ENCODE results near the gene CDYL2.

CDYL2 gene

DNA sequence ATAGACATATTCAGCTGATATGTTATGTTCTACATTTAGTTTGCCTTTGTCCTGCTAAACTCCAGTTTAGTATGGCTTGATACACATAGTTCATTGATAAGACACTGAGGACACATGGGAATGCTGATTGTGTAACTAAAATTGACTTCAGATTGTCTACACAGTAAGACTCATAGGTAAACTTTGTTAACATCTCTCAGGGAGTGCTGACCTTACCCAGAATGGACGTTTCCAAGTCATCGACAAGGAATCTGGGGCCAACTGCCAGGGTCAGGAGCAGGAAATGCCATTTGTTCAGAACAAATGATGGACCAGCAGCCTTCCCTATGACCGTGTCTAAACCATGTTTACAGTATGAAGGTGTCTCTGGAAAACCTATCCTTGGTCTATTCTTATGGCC, 204.9 kb downstream of the CDYL2 start:
- DNase-seq (ENCODE audit: extremely low read depth, low read depth), result no peak
- TF ChIP-seq, protein P1, sequence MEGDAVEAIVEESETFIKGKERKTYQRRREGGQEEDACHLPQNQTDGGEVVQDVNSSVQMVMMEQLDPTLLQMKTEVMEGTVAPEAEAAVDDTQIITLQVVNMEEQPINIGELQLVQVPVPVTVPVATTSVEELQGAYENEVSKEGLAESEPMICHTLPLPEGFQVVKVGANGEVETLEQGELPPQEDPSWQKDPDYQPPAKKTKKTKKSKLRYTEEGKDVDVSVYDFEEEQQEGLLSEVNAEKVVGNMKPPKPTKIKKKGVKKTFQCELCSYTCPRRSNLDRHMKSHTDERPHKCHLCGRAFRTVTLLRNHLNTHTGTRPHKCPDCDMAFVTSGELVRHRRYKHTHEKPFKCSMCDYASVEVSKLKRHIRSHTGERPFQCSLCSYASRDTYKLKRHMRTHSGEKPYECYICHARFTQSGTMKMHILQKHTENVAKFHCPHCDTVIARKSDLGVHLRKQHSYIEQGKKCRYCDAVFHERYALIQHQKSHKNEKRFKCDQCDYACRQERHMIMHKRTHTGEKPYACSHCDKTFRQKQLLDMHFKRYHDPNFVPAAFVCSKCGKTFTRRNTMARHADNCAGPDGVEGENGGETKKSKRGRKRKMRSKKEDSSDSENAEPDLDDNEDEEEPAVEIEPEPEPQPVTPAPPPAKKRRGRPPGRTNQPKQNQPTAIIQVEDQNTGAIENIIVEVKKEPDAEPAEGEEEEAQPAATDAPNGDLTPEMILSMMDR (IDR thresholded peaks at IDR 0.05; ENCODE audit: low read depth, low read length), result no peak

DNA sequence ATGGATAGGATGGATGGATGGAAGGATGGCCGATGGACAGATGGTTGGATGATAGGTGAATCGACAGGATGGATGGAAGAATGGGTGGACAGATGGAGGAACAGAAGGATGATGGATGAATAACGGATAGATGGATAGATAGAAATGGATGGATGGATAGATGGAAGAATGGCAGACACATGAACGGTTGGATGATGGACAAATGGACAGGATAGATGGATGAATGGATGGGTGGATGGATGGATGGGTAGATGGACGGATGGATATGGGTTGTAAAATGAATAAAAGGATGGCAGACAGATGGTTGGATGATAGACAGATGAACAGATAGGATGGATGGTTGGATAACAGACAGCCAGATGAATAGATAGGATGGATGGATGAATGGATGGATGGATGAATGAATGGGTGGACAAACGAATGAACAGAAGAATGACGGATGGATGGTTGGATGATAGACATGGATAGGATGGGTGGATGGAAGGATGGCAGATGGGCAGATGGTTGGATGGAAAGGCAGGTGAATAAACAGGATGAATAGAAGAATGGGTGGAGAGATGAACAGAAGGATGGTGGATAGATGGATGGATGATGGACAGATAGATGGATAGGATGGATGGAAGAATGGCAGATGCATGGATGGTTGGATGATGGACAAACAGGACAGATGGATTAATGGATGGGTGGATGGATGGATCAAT, 207.7 kb downstream of the CDYL2 start:
- TF ChIP-seq, protein P1 (IDR thresholded peaks at IDR 0.05; ENCODE audit: low read depth, low read length), result no peak

DNA sequence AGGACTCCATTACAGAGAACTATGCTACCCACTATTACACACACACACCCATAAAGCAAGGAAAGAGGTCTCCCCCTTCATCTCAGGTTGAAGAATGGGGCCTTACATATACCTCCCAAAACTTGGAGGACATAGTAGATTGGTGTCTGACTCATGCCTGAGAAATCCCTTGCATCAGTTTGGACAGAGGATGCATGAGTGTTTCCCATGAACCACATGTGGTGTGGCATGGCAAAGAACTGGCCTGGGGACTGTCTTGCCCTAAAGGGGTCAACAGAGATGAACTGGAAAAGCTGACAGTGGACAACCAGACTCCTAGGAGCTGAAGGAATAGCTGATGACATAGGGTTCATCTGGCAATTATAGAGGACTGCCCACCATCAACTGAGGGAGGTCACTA, 209.6 kb downstream of the CDYL2 start:
- no peak for DNase-seq (ENCODE audit: extremely low read depth, low read depth)
- TF ChIP-seq, protein P1 (IDR thresholded peaks at IDR 0.05; ENCODE audit: low read depth, low read length), result no peak

More for the DNA sequence above, 207.7 kb downstream of the CDYL2 start:
- DNase-seq (ENCODE audit: extremely low read depth, low read depth), result no peak

DNA sequence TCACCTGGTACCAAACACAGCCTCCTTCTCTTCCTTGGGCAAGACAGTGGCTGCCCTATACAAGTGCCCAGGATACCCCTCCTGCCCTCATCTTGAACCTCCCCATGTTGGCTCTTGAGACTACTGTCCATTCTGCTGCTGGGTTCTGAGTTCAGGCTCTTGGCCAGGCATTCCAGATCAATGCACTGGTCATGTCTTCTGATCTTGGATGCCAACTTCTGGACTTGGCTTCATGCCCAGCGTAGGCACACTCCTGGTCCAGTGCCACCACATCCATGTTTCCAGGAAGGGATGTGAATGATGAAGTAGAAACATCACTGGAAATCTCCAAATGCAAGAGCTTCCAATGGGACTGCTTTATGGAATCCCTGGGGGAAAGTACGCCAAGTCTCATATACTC, 212.1 kb downstream of the CDYL2 start:
- TF ChIP-seq, protein P1 (IDR thresholded peaks at IDR 0.05; ENCODE audit: low read depth, low read length), result no peak
- DNase-seq (ENCODE audit: extremely low read depth, low read depth), result no peak

DNA sequence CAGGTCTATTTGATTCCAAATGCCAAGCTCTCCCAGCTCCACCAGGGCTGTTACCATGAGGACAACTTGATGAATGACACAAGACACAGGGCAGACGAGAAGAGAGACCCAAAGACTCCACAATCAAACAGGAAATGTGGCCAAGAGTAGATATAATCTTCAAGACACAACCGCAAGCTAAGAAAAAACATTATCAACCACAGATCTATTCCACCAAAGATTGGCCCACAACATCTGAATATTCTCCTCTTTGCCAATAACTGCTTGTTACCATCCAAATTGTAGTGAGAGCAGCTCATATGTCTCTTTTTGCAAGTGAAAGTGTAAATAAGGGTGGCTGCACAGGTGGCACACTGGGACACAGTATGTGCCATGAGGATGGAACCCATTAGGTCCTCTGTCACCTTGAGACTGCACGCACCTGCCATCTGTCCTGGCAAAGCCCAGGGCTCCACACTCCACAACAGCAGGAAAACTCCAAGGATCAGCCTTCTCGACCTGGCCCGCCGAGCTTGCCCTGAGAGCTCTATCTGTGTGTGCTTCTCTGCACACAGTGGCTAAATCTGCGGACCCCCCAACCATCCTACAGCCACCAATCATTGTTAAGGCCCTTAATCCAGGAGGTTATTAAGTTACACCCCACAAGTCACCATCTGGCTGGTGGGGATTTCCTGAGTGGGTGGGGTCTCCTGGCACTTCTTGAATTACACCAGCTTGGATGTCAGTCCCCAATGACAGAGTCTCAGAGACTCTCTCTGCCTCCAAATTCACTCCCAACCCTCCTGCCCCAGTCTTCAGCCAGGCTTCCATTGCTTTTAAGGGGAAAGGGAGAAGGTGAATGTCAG, 213.1 kb downstream of the CDYL2 start:
- TF ChIP-seq, protein P1 (IDR thresholded peaks at IDR 0.05; ENCODE audit: low read depth, low read length), result no peak
- DNase-seq (ENCODE audit: extremely low read depth, low read depth), result no peak

DNA sequence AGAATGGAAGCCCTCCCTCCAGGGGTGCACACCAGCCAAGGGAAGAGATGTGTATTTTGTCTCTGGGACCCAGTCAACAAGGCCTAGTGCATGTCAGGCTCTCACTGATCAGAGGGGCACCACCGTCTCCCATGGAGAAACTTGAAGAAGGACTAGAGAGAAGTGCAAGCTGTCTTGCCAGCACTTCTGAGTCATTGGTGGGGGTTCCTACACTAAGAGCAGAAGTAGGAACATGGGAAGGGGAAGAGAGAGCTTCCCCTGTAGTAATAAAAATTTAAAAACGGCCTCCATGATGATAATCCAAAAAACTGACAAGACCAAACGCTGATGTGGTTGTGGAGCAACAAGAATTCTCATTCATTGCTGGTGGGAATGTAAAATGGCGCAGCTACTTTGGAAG, 217.3 kb downstream of the CDYL2 start:
- TF ChIP-seq, protein P1 (IDR thresholded peaks at IDR 0.05; ENCODE audit: low read depth, low read length), result no peak
- DNase-seq (ENCODE audit: extremely low read depth, low read depth), result no peak

DNA sequence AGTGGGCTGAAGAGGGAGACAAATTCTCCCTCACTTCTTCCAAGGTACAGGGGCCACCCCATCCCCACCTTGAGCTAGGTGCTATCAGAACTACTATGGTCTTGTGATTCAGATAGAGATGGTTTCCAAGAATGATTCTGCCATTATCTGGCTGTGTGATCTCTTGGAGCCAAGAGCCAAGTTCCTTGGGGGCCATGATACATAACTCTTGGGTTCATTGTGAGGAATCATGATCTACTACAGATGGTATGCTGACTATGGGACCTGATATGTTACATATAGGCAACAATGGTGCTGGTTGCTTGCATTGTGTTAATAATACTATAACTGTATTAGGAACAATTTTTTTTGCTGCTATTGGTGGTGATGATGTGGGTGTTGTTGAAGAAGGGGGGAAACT, 217.9 kb downstream of the CDYL2 start:
- no peak for DNase-seq (ENCODE audit: extremely low read depth, low read depth)
- TF ChIP-seq, protein P1 (IDR thresholded peaks at IDR 0.05; ENCODE audit: low read depth, low read length), result no peak
